GM12801 (cell line): Measurements from ENCODE around the gene RSKR.

ENCODE experiments used
- TF ChIP-seq, protein P1 (sequence below): IDR thresholded peaks from one replicate; pipeline ENCODE4 v1.5.1; 2011; ENCODE audit warnings: control low read depth; ENCODE audit not compliant: insufficient read length; ENCODE audit errors: extremely low read depth

RSKR gene

DNA sequence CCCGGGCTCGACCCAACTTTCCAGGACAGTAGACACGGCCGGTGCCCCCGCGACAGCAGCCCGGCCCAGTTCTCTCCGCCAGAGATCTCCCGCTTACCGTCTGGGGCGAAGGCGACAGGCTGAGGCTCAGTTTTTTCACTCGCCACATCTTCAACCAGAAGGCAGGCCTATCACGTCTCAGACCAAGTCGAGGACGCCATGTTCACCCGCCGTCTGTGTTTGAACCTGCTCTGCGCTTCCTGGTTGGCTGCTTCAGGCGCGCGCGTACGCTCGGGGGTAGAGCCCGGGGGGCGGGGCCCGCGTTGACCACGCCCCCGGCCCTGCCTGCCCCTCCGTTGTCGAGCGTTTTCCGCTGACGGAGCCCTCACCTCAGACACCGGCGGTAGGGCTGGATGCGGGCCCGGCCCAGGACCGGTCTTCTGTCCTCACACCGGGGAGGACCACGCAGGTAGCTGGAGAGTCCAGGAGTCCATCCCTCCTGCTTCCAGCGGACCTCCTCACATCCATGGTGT, 15.1 kb downstream of the RSKR start, which contains the start of gene SPAG5:
SPAG5 (minus strand) TSS at position 227 of the 512 bp plus-strand sequence; CDS start at position 148, 79 bp downstream.
- TF ChIP-seq, protein P1, sequence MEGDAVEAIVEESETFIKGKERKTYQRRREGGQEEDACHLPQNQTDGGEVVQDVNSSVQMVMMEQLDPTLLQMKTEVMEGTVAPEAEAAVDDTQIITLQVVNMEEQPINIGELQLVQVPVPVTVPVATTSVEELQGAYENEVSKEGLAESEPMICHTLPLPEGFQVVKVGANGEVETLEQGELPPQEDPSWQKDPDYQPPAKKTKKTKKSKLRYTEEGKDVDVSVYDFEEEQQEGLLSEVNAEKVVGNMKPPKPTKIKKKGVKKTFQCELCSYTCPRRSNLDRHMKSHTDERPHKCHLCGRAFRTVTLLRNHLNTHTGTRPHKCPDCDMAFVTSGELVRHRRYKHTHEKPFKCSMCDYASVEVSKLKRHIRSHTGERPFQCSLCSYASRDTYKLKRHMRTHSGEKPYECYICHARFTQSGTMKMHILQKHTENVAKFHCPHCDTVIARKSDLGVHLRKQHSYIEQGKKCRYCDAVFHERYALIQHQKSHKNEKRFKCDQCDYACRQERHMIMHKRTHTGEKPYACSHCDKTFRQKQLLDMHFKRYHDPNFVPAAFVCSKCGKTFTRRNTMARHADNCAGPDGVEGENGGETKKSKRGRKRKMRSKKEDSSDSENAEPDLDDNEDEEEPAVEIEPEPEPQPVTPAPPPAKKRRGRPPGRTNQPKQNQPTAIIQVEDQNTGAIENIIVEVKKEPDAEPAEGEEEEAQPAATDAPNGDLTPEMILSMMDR: no peak

DNA sequence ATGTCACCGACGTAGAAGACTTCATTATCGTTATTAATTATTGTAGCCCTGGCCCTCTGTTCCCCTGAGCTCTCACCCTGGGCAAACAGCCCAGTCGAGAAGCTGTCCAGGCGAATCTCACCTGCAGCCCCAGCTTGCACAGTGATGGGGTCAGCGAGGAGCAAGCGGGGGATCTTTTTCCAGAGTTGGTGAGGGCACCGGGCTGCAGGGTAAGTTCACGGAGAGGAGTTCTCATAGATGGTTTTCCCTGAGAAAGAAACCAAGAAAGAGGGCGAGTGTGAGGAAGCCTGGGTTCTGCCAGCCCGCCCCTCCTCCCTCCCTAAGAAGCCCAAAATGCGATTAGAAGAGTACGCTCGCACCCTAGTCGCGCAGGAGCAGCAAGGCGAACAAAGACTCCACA, 15.6 kb downstream of the RSKR start:
- TF ChIP-seq, protein P1: no peak

DNA sequence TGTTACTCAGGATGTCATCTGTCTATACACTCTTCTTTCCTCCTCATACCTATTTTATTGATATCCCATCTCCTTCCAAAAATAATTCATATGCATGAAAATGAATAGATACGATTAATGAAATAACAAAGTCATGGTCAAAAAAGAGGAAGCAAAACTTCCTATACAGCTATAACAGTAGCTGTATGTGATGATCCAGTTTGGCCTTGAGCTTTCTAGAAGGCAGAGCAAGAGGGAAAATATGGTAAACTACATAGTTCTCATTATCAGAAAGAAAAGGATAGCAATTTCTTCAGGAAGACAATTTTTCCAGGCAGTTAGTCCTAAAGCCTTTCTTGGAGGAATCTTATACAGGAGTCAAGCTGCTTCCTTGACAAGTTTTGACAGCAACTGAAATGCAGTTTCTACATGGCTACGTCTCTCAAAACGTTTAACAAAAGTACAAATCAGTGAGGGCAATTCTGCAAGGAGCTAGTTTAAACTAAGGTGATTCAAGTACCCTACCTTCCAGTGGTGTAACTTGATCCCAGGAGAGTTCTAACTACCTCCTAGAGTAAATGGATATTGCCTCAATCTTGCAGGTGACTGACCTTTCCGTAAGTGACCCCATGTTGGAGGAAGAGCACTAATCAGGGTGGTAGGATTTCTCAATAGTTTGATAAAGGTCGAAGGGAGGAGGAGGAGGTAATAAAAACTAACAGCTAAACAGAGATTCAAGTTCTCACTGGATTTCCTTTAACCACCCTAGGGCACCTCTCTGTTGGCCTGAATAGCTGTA, 16.2 kb downstream of the RSKR start:
- TF ChIP-seq, protein P1: no peak

DNA sequence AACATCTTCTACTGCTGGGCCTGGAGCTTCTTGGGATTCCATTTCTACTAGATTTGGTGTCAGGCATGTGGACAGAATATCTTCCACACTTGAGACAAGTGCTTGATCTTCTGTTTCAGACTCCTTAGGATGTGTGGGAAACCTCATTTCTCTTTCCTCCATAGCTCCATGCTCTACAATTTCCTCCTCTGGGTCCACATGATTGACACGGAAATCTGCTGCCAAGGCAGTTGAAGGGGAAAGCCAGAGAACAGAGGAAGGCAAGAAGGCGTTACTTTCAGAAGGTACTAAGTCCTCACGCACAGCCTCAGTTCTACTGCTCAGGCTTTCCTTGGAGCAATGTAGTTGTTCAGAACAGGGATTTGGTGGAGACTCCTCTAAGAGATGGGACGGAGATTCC, 21.7 kb downstream of the RSKR start:
- TF ChIP-seq, protein P1: no peak

DNA sequence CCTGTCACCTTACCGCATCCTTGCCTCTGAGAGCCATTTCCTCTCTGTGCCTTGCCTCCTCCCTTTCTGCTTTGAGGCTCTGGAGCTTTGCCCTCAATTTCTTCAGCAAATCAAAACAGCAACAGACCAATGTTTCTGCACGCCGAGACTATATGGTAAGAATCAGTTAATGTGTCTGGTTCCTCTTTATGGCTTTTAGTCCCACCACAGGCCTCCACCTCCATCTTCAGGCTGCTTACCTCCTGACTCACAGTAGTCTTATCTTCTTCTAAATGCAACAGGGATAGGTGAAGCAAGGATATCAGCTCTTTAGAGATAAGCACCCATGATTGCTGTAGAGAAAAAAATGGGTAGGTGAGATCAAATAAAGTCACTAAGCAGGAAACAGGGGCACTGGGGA, 28.1 kb downstream of the RSKR start:
- TF ChIP-seq, protein P1: no peak

DNA sequence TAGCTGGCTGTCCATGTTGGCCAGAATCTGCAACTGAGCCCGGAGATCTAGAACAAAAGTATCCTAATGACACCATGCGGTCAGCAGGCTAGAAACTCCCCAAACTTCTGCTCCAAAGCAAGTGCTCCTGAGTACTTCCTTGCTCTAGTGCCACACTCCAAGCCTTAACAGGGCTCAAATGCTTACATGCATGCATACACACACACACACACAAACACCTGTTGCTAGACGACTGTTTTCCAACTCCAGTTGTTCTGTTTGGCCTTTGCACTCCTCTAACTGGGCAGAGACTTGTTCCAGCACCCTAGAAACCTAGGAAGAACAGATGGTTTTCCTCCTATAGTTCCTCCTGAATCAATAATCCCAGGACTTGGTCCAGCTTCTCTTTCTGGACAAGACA, 29.6 kb downstream of the RSKR start:
- TF ChIP-seq, protein P1: no peak

DNA sequence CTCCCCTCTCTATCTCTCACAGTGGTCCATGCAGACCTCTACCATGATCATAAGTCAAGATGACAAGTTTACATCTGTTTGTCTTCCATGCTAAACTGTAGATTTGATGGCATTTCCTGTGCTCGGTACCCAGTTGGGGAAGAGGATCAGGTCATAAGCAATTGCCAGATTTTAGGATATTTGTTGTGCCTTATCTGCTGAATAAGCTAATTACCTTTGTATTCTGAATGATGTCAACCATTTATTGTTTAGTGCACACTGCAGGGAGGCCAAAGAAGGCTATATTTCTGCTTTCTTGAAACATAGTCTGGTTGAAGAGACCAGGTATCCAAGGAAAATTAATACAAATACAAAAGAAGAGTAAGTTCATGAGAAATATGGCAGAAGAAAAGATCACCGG, 31.5 kb downstream of the RSKR start:
- TF ChIP-seq, protein P1: no peak
